Caco-2 (cell line): Measurements from ENCODE around the gene ABHD16A. TPM values are rescaled to one million over a fixed set of nuclear protein-coding genes. Genes with fewer than 3 reads are reported as not detected.

Experiments used
- BruUV-seq: library from RNA; stranded (reverse); fragments of 400-500 nt; replicated peaks from 2 replicates; lab custom pipeline; 2021; lab: Mats Ljungman, UMichigan
- CTCF ChIA-PET: fragments of 300-600 bp; sonication (Branson Sonifier 250); formaldehyde crosslinking; loops from one replicate; lab custom pipeline; 2022; ENCODE audit warnings: antibody characterized with exemption; lab: Charles Lee
- POLR2A ChIA-PET: fragments of 300-600 bp; sonication (Branson Sonifier 250); formaldehyde crosslinking; loops from one replicate; lab custom pipeline; 2022; ENCODE audit warnings: antibody characterized with exemption; lab: Charles Lee
- DNase-seq, 2 experiments: peaks; one replicate each; pipeline versions ENCODE4 v3.0.0 to v3.0.0-alpha.2; 2020 to 2022
- H3K27me3 ChIP-seq: replicated peaks from 2 replicates; pipeline ENCODE4 v1.6.0; 2011; ENCODE audit warnings: low read length; ENCODE audit not compliant: control insufficient read depth, insufficient read depth
- H3K36me3 ChIP-seq: 2 replicates; pipeline ENCODE4 v1.5.1; 2011; ENCODE audit warnings: low read length; ENCODE audit not compliant: control insufficient read depth, insufficient read depth
- H3K4me1 ChIP-seq: fragments of 250-450 bp; sonication (Bioruptor Pico); 2 replicates; pipeline ENCODE4 v1.5.1; 2020; ENCODE audit warnings: mild to moderate bottlenecking
- H3K4me3 ChIP-seq: 2 replicates; pipeline ENCODE4 v1.5.1; 2011; ENCODE audit warnings: low read depth, mild to moderate bottlenecking, control low read depth, low read length
- H3K9me3 ChIP-seq: fragments of 250-450 bp; sonication (Bioruptor Pico); 2 replicates; pipeline ENCODE4 v1.5.1; 2020; ENCODE audit warnings: mild to moderate bottlenecking, moderate library complexity
- H3K27ac Mint-ChIP-seq: one replicate; pipeline ENCODE4 v1.8.0; 2022; ENCODE audit warnings: mixed read lengths; ENCODE audit not compliant: unreplicated experiment
- H3K27me3 Mint-ChIP-seq: one replicate; pipeline ENCODE4 v1.8.0; 2022; ENCODE audit warnings: mixed read lengths; ENCODE audit not compliant: insufficient read depth, unreplicated experiment
- H3K36me3 Mint-ChIP-seq: one replicate; pipeline ENCODE4 v1.8.0; 2022; ENCODE audit warnings: mild to moderate bottlenecking, mixed read lengths; ENCODE audit not compliant: insufficient read depth, unreplicated experiment
- H3K4me1 Mint-ChIP-seq: one replicate; pipeline ENCODE4 v1.8.0; 2022; ENCODE audit warnings: low read depth, mixed read lengths; ENCODE audit not compliant: unreplicated experiment
- H3K4me3 Mint-ChIP-seq: one replicate; pipeline ENCODE4 v1.8.0; 2022; ENCODE audit warnings: mild to moderate bottlenecking, moderate library complexity, mixed read lengths; ENCODE audit not compliant: unreplicated experiment
- H3K9me3 Mint-ChIP-seq: one replicate; pipeline ENCODE4 v1.8.0; 2022; ENCODE audit warnings: mixed read lengths; ENCODE audit not compliant: unreplicated experiment
- intact Hi-C: fragments of 100-400 bp; cut with micrococcal nuclease; formaldehyde crosslinking; loops from one replicate; pipeline ENCODE4 v1.10.0; 2022; ENCODE audit not compliant: unreplicated experiment
- total RNA-seq: library from RNA; stranded (reverse); gene quantifications from 2 replicates; pipeline ENCODE4 v1.2.3, GENCODE V29; 2022
- TF ChIP-seq, protein P1 (sequence below), 2 experiments: fragments of 200-600 bp in 1 of 2; IDR thresholded peaks; 1 replicate in 1 of 2; 2 replicates in 1 of 2; pipeline versions ENCODE4 v1.5.1 to v1.8.0; 2011 to 2022; ENCODE audit warnings: antibody characterized with exemption in 1 of 2, control low read depth in 1 of 2, inconsistent platforms in 1 of 2, low read depth in 1 of 2, low read length in 1 of 2, mild to moderate bottlenecking in 1 of 2, moderate library complexity in 1 of 2; ENCODE audit not compliant: insufficient read depth in 1 of 2, severe bottlenecking in 1 of 2, unreplicated experiment in 1 of 2

Gene ABHD16A
- total RNA-seq, 1 experiment from 2014 or later = 62.7 TPM

DNA sequence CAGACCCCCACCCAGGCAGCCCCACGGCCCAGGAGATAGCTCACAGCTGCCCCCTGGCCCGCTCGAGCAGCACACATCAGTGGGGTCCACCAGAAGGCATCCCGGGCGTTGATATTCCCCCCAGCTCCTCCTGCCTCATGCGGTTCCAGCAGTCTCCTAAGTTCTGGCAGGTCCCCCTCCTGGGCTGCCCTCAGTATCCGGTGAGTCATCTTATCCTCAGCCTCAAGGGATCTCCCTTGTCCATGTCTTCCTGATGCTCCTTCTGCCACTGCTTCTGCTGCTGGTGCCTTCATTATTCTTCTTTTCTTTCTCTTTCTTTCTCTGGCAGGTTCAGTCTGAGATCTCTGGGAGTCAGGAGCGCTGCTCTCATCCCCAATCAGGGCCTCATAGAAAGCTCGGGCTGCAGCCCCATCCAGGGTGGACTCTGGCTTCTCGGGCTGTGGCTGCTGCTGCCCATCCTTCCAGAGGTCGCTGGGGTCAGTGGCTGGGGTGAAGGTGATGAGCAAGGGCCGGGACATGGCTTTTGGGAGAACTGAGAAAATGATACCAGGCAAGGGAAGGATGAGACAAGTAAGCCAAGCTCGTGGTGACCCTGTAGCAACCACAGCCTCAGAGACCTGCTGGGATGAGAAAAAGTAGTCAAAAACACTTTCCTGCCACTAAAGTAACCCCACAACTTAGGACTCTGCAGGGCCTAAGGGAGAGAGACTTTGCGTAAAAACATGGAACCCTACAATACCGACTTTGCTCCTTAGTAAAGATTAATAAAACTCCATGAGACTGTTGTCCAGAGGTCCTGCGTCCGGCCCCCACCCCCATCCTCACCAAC lies 38.9 kb downstream of the ABHD16A start:
- Histone ChIP-seq H3K4me1 (peaks cover 23% of the 10 kb centered on the region), H3K9me3 (no peaks in the 10 kb centered on the region), H3K4me3 (peak overlapping the region; percentile 90), H3K27me3 (no peaks in the 10 kb centered on the region), H3K36me3 (peaks cover 4% of the 10 kb centered on the region)
- no peak for DNase-seq
- intact Hi-C loops = no loop called here
- H3K27ac Mint-ChIP-seq = peak overlapping the region; percentile 96
- ChIA-PET CTCF (interaction anchor here (1.0 kb wide), 2 partner anchors 8 to 12 kb away, joined by 3 read pairs; partner anchors contain the start of genes APOM and BAG6), POLR2A (interaction anchor here (0.5 to 2.0 kb wide), 13 partner anchors 9 to 282 kb away, joined by 3 to 25 read pairs (median 4); partner anchors contain the start of genes APOM, BAG6, CFB and DDX39B)
- H3K4me3 Mint-ChIP-seq = peak overlapping the region; percentile 86
- peaks cover 30% of the 10 kb centered on the region for H3K4me1 Mint-ChIP-seq
- peaks cover 95% of the 10 kb centered on the region for H3K36me3 Mint-ChIP-seq
- TSS peak; percentile 52 for BruUV-seq
- no peaks in the 10 kb centered on the region for H3K27me3 Mint-ChIP-seq
- no peaks in the 10 kb centered on the region for H3K9me3 Mint-ChIP-seq
- TF ChIP-seq, protein P1, sequence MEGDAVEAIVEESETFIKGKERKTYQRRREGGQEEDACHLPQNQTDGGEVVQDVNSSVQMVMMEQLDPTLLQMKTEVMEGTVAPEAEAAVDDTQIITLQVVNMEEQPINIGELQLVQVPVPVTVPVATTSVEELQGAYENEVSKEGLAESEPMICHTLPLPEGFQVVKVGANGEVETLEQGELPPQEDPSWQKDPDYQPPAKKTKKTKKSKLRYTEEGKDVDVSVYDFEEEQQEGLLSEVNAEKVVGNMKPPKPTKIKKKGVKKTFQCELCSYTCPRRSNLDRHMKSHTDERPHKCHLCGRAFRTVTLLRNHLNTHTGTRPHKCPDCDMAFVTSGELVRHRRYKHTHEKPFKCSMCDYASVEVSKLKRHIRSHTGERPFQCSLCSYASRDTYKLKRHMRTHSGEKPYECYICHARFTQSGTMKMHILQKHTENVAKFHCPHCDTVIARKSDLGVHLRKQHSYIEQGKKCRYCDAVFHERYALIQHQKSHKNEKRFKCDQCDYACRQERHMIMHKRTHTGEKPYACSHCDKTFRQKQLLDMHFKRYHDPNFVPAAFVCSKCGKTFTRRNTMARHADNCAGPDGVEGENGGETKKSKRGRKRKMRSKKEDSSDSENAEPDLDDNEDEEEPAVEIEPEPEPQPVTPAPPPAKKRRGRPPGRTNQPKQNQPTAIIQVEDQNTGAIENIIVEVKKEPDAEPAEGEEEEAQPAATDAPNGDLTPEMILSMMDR (IDR thresholded peaks at IDR 0.05; ENCODE audit: insufficient read depth in 1 of 2, low read depth in 1 of 2, low read length in 1 of 2, severe bottlenecking in 1 of 2, unreplicated experiment in 1 of 2) = no peak

DNA sequence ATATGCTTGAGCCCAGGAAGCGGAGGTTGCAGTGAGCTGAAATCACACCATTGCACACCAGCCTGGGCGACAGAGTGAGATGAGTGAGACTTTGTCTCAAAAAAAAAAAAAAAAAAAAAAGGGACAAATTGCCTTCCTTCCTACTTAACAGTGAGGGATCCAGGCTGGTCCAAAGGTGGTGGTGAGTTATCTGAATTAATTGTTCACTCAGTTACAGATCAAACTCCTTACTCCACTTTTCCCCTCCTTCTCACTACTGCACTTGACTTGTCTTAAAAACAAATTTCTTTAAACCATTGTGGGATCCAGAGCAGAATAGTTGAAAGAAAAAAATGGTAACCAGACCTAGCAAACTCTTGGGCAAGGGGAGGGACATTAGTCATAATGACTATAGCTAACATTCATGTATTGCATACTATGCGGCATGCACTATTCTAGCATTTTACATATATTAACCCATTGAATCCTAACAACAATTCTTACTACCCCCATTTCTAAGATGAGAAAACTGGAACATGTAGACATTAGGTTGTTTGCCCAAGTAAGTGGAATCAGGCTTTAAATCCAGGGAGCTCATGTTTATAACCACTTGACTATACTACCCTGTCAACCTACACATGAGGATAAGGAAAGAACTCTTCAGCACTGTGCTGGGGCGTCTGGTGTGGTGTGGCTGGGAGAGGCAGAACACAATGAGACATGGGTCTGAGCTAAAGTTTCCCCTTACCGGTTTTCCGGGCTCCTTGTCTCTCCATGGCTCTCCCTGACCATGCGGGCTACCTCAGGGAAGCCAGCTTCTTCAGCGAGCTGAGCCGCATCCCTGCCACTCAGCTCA lies 39.8 kb downstream of the ABHD16A start:
- H3K36me3 ChIP-seq = peaks cover 4% of the 10 kb centered on the region
- POLR2A ChIA-PET = interaction anchor here (1.5 kb wide), 1 partner anchor 76 kb away, joined by 4 read pairs; the partner anchor contains the start of gene MSH5
- no TSS peak for BruUV-seq
- no peaks in the 10 kb centered on the region for H3K27me3 Mint-ChIP-seq
- H3K4me3 ChIP-seq = 0 out of 2 replicates have a peak overlapping the region, but pooled peaks have one; percentile 12
- no peaks in the 10 kb centered on the region for H3K9me3 Mint-ChIP-seq
- H3K27me3 ChIP-seq = no peaks in the 10 kb centered on the region
- CTCF ChIA-PET = no interaction called here
- H3K4me3 Mint-ChIP-seq = peak overlapping the region; percentile 86
- intact Hi-C loops = no loop called here
- H3K4me1 Mint-ChIP-seq = peaks cover 38% of the 10 kb centered on the region
- no peak for DNase-seq
- H3K4me1 ChIP-seq = peaks cover 26% of the 10 kb centered on the region
- H3K27ac Mint-ChIP-seq = peak overlapping the region; percentile 96
- TF ChIP-seq, protein P1 (IDR thresholded peaks at IDR 0.05; ENCODE audit: insufficient read depth in 1 of 2, low read depth in 1 of 2, low read length in 1 of 2, severe bottlenecking in 1 of 2, unreplicated experiment in 1 of 2) = no peak
- H3K36me3 Mint-ChIP-seq = peaks cover 93% of the 10 kb centered on the region
- H3K9me3 ChIP-seq = no peaks in the 10 kb centered on the region
